Muscle layer of colon (tissue), 2 donors: Measurements from ENCODE around the gene CBFB.

Experiments
- H3K27ac ChIP-seq: one replicate; pipeline ENCODE4 v1.7.0; 2013; ENCODE audit warnings: low read depth, mild to moderate bottlenecking, low read length, moderate library complexity
- H3K27me3 ChIP-seq, 2 donors: one replicate each; pipeline ENCODE4 v1.7.0; 2013; ENCODE audit warnings: low read length in 2 of 2, mild to moderate bottlenecking in 2 of 2; ENCODE audit not compliant: insufficient read depth in 2 of 2, control insufficient read depth in 1 of 2
- H3K36me3 ChIP-seq: one replicate; pipeline ENCODE4 v1.7.0; 2013; ENCODE audit warnings: mild to moderate bottlenecking, low read length; ENCODE audit not compliant: insufficient read depth
- H3K4me1 ChIP-seq: one replicate; pipeline ENCODE4 v1.7.0; 2013; ENCODE audit warnings: mild to moderate bottlenecking, low read length; ENCODE audit not compliant: insufficient read depth
- H3K4me3 ChIP-seq, 2 donors: one replicate each; pipeline ENCODE4 v1.7.0; 2013; ENCODE audit warnings: low read length in 2 of 2, low read depth in 1 of 2, mild to moderate bottlenecking in 1 of 2, moderate library complexity in 1 of 2
- H3K9ac ChIP-seq: one replicate; pipeline ENCODE4 v1.7.0; 2013; ENCODE audit warnings: low read length
- H3K9me3 ChIP-seq: one replicate; pipeline ENCODE4 v1.7.0; 2013; ENCODE audit warnings: mild to moderate bottlenecking, low read length
- donor health status: abdominal sarcoma.
- donor health status: Adenocarcinoma of cecum.

CBFB gene

DNA sequence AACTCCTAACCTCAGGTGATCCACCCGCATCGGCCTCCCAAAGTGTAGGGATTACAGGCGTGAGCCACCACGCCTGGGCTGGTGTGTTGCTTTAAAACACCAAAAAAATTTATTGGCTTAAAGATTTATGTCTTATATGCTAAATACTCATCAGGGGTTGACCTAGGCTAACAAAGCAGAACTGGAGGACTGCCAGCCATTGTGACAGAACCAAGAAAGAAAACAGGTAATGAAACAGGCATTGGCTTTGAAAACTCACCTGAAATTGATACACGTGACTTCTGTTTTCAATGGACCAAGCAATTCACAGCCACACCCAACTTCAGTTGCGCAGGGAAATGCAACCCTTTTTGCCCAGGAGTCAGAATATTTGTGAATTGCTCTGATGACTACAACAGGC lies 75.9 kb downstream of the CBFB start:
- Histone ChIP-seq H3K27ac (no peak overlapping the region), H3K27me3 (no peaks in the 10 kb centered on the region), H3K9ac (no peak overlapping the region), H3K9me3 (no peaks in the 10 kb centered on the region), H3K4me3 (no peak overlapping the region), H3K36me3 (no peaks in the 10 kb centered on the region), H3K4me1 (no peaks in the 10 kb centered on the region)

DNA sequence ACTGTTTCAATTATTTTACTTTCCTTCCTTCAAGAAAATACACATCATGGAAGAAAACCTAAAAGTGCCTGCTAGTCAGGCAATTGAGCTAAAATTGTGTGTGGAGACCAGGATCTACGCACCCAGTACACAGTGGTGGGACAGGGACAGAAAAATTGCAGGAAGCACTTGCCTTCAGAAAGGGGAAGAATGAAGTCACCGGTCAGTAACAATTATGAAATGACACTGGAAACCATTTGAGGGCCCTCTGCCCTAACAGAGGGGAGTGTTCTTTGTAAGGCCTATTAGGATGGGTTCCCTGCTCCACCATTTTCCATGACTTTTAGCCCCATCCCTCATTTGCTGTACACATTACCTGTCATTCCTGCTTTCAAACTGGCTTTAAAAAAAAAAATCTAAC lies 76.3 kb downstream of the CBFB start:
- Histone ChIP-seq H3K36me3 (no peaks in the 10 kb centered on the region), H3K9me3 (no peaks in the 10 kb centered on the region), H3K27me3 (no peaks in the 10 kb centered on the region), H3K4me3 (no peak overlapping the region), H3K27ac (no peak overlapping the region), H3K9ac (no peak overlapping the region), H3K4me1 (no peaks in the 10 kb centered on the region)

DNA sequence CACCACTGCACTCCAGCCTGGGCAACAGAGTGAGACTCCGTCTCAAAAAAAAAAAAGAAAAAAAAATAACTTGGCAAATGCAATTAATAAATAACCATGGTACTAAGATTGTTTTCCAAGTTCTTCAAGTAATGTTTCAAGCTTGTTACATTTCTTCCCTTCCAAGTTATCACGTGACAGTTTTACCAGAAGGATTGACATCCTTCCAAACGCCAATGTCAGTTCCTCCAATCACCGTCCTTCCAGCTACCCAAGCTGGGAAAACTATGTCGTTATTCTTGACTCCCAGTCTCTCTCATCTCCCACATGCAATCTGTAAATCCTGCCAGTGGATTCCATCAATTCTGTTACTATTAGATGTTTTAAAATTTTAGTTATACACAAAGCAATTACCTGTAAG lies 76.9 kb downstream of the CBFB start:
- Histone ChIP-seq H3K27ac (no peak overlapping the region), H3K4me3 (no peak overlapping the region), H3K9me3 (no peaks in the 10 kb centered on the region), H3K27me3 (no peaks in the 10 kb centered on the region), H3K36me3 (no peaks in the 10 kb centered on the region), H3K9ac (no peak overlapping the region), H3K4me1 (peaks cover 6% of the 10 kb centered on the region)

DNA sequence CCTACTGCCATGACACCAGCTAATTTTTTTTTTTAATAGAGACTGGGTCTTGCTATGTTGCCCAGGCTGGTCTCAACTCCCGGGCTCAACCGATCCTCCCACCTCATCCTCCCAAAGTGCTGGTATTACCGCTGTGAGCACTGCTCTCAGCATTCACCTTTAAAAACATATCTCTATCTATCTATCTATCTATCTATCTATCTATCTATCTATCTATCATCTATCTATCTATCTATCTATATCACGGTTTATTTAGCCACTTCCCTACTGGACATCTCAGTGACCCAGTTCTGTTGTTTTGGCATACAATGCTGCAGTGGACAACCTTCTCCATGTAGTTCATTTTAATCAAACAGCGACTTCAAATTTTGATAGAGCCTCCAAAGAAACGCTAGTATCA lies 79.5 kb downstream of the CBFB start:
- Histone ChIP-seq H3K4me1 (peaks cover 12% of the 10 kb centered on the region), H3K27ac (no peak overlapping the region), H3K27me3 (no peaks in the 10 kb centered on the region), H3K4me3 (no peak overlapping the region), H3K36me3 (no peaks in the 10 kb centered on the region), H3K9me3 (no peaks in the 10 kb centered on the region), H3K9ac (no peak overlapping the region)

GRCh38 chr16:67108931-67109406 lies 80.0 kb downstream of the CBFB start:
- peaks cover 12% of the 10 kb centered on the region for H3K4me1 ChIP-seq
- H3K9me3 ChIP-seq: no peaks in the 10 kb centered on the region
- no peaks in the 10 kb centered on the region for H3K27me3 ChIP-seq
- H3K27ac ChIP-seq: peak overlapping the region; percentile 83
- peak overlapping the region; percentile 62 for H3K9ac ChIP-seq
- H3K4me3 ChIP-seq: peak overlapping the region; percentile 56 to 99
- no peaks in the 10 kb centered on the region for H3K36me3 ChIP-seq

- H3K4me1 ChIP-seq: peaks cover 12% of the 10 kb centered on the region
- H3K9ac ChIP-seq: peak within 1 kb of the TSS; percentile 75
- peak within 1 kb of the TSS; percentile 83 for H3K27ac ChIP-seq
- no peaks in the 10 kb centered on the region for H3K36me3 ChIP-seq
- peak within 1 kb of the TSS; percentile 79 to 99 for H3K4me3 ChIP-seq
- H3K9me3 ChIP-seq: no peaks in the 10 kb centered on the region
- H3K27me3 ChIP-seq: no peaks in the 10 kb centered on the region
Measured at GRCh38 chr16:67109407-67110135, 80.6 kb downstream of the CBFB start, which contains the start of gene PHAF1. TSS of gene PHAF1 (plus strand) at chr16:67109941. CDS start at chr16:67110176, 235 bp downstream.

GRCh38 chr16:67111951-67112444 lies 83.0 kb downstream of the CBFB start:
- H3K27ac ChIP-seq: no peak overlapping the region
- peaks cover 6% of the 10 kb centered on the region for H3K36me3 ChIP-seq
- H3K4me1 ChIP-seq: peaks cover 12% of the 10 kb centered on the region
- H3K9me3 ChIP-seq: no peaks in the 10 kb centered on the region
- H3K9ac ChIP-seq: no peak overlapping the region
- H3K4me3 ChIP-seq: no peak overlapping the region
- no peaks in the 10 kb centered on the region for H3K27me3 ChIP-seq

DNA sequence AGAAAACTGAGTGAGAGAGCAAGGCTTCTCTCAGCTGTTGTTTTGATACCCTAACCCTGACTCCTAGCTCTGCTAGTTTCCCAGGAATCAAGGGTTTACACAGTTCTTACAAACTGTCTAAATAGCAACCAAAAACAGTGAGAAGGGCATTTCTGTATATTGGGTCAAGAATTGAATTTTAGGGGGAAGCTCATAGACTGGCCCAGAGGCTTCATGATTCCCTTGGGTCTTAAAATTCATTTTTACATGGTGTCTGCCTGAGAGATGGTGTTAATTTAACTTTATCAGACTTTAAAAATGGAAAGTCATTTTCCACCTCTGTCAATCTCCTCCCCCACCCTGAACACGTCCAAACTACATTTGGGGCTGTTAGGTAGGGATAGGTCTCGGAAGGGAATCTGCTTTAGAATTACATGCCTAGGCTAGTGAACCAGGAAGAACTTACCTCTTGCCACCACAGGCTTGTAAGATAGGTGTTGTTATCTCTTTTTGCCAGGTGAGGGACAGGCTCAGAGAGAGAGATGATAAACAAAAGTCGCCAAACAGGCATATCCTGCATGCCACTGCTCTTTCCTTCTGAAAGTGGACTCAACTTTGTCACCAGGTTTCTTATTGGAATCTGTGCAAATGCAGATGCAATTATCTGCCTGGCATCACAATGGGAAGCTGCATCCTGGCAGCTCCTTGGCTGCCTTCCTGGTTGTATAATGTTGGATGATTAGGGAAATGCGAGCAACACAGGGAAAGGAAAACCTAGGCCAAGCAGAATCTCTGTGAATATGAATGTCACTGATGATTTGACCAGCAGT lies 83.8 kb downstream of the CBFB start:
- H3K4me3 ChIP-seq: no peak overlapping the region
- H3K27me3 ChIP-seq: no peaks in the 10 kb centered on the region
- H3K36me3 ChIP-seq: peaks cover 6% of the 10 kb centered on the region
- H3K27ac ChIP-seq: no peak overlapping the region
- no peak overlapping the region for H3K9ac ChIP-seq
- H3K4me1 ChIP-seq: peaks cover 12% of the 10 kb centered on the region
- H3K9me3 ChIP-seq: no peaks in the 10 kb centered on the region

- Histone ChIP-seq H3K9ac (no peak overlapping the region), H3K36me3 (peaks cover 9% of the 10 kb centered on the region), H3K27ac (no peak overlapping the region), H3K4me1 (peaks cover 12% of the 10 kb centered on the region), H3K27me3 (no peaks in the 10 kb centered on the region), H3K9me3 (no peaks in the 10 kb centered on the region), H3K4me3 (no peak overlapping the region)
Measured at GRCh38 chr16:67114793-67115192, 85.8 kb downstream of the CBFB start.

DNA sequence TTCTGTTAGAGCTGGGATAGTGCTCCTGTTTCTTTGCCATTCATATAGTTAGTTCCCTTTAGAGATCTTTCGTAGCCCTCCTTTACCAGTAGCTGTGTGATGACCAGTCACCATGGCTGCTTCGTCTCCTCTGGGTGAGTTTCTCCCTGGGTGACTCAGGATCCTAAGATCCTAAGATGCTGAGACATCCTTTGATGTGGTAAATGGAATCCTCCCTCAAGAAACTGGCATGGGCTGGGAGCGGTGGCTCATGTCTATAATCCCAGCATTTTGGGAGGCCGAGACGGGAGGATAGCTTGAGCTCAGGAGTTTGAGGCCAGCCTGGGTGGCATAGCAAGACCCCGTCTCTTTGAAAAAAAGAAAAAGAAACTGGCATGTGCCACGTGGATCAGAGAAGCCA lies 86.7 kb downstream of the CBFB start:
- H3K36me3 ChIP-seq: peaks cover 17% of the 10 kb centered on the region
- peaks cover 8% of the 10 kb centered on the region for H3K4me1 ChIP-seq
- no peak overlapping the region for H3K4me3 ChIP-seq
- no peaks in the 10 kb centered on the region for H3K27me3 ChIP-seq
- H3K27ac ChIP-seq: no peak overlapping the region
- no peak overlapping the region for H3K9ac ChIP-seq
- H3K9me3 ChIP-seq: no peaks in the 10 kb centered on the region

DNA sequence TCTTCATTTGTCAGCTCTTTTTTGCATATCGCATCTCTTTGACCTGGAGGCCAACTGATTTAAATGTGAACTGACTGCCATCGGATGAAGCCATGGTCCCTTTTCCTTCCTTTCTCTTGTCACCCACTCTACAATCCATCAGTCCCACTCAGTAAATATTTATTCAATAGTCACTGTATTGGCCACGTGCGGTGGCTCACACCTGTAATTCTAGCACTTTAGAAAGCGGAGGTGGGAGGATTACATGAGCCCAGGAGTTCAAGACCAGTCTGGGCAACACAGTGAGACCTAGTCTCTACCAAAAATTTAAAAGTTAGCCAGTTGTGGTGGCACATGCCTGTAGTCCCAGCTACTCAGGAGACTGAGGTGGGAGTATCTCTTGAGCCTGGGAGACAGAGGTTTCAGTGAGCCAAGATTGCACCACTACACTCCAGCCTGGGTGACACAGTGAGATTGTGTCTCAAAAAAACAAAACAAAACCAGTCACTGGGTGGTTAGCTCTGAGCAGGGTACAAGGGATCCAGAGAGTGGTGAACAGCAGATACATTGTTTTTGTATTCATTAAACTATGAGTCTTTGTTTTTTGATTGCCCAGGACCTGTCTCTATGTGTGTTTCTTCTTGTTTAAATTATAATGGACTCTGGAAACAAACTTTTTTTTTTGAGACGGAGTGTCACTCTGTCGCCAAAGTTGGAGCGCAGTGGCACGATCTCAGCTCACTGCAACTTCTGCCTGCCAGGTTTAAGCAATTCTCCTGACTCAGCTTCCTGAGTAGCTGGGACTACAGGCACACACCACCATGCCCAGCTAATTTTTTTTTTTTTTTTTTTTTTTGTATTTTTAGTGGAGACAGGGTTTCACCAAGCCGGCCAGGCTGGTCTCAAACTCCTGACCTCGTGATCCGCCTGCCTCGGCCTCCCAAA lies 87.7 kb downstream of the CBFB start:
- Histone ChIP-seq H3K4me1 (no peaks in the 10 kb centered on the region), H3K36me3 (peaks cover 20% of the 10 kb centered on the region), H3K9ac (no peak overlapping the region), H3K4me3 (no peak overlapping the region), H3K27me3 (no peaks in the 10 kb centered on the region), H3K27ac (no peak overlapping the region), H3K9me3 (no peaks in the 10 kb centered on the region)
